NOMO-1 (cell line): ENCODE data around the gene RBM34.
"Not testable (repeated sequence)": the region's sequence is repeated elsewhere in the genome, so short reads cannot be mapped to it uniquely, and the experiment has no call there.

Source experiments
- DNase-seq, 2 experiments: peaks; one replicate each; lab custom pipeline; 2025; ENCODE audit not compliant: unreplicated experiment in 2 of 2; lab: John Stamatoyannopoulos, UW

The RBM34 gene

DNA sequence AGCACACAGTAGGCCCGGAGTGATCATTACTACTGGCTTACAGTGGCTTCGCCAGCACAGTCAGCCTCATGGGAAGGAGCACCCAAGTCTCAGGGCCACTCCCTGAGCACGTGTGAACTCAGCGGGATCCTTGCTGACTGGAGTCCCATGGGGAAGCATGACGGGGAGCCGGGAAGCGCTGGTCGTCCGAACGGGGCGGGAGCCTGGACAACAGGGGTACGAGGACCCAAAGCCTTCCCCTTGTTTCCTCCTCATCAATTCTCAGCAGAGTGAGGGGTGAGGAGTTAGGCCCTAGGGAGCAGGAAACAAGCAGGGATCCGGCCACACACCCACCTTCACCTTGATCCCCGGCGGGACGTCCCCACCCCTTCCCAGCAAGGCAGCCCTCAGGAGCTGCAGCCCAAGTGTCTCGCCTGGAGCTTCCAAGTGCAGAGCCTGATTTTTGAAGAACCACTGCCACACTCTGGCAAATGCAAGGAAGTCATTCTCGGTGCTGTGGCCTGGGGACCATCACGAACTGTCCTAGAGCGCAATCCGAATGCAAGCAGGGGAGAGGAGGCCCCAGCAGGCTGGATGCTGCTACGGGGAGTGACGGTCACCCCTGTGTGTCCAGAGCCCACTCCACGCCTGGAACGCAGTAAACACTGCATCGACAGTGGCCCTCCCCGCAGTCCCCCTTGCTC lies 67.9 kb downstream of the RBM34 start:
- DNase-seq, result no peak

GRCh38 chr1:235092415-235092814 lies 68.6 kb downstream of the RBM34 start:
- not testable (repeated sequence) for DNase-seq

- DNase-seq, result not testable (repeated sequence)
Observed at GRCh38 chr1:235092045-235092406, 69.0 kb downstream of the RBM34 start.

DNA sequence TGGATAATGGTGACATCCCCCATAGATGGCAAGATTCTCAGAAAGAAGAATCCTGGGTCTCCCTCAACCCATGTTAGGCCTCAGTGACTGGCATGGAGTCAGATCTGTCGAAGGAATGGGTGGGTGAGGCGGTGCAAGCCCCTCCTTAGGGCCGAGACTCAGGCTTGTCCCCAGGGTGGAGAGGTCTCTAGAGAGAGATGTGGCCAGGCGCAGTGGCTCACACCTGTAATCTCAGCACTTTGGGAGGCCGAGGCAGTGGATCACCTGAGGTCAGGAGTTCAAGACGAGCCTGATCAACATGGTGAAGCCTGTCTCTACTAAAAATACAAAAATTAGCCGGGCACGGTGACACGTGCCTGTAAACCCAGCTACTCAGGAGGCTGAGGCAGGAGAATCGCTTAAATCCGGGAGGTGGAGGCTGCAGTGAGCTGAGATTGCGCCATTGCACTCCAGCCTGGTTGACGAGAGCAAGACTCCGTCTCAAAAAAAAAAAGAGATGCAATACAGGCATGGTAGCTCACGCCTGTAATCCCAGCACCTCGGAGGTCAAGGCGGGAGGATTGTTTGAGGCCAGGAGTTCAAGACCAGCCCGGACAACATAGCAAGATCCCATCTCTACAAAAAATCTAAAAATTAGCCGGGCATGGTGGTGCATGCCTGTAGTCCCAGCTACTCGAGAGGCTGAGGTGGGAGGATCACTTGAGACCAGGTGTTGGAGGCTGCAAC lies 69.6 kb downstream of the RBM34 start:
- DNase-seq, result not testable (repeated sequence)

GRCh38 chr1:235090406-235091069 lies 70.5 kb downstream of the RBM34 start:
- no peak for DNase-seq

DNA sequence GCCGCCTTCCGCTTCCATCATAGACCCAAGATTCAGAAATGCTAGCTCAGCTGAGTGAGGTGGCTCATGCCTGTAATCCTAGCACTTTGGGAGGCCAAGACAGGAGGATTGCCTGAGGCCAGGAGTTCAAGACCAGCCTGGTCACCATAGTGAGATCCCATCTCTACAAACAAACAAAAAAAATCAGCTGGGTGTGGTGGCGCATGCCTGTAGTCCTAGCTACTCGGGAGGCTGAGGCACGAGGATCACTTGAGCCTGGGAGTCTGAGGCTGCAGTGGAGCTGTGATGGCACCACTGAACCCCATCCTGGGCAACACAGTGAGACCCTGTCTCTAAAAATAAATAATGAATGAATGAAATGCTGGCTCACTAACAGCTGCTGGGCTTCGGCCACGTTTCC lies 72.1 kb downstream of the RBM34 start:
- DNase-seq, result no peak

- DNase-seq, result no peak
Observed at GRCh38 chr1:235088430-235088829, 72.6 kb downstream of the RBM34 start.

- DNase-seq, result no peak
Observed at GRCh38 chr1:235087906-235088305, 73.1 kb downstream of the RBM34 start.

DNA sequence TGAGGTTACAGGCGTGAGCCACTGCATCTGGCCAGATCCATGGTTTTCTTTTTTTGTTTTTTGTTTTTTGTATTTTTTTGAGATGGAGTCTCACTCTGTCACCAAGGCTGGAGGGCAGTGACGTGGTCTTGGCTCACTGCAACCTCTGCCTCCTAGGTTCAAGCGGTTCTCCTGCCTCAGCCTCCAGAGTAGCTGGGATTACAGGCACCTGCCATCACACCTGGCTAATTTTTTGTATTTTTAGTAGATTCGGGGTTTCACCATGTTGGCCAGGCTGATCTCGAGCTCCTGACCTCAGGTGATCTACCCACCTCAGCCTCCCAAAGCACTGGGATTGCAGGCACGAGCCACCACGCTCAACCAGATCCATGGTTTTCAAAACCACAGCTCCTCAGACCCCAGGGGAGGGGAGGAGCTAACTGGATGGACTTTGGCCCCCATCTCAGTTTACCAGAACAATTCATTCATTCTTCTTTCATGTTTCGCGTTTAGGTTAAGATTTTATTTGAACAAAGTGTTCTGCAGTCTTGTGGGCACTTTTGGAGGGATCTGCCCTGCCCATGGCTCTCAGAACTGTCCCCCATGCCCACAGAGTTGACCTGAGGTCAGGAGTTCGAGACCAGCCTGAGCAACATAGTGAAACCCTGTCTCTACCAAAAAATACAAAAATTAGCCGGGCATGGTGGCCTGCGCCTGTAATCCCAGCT lies 75.5 kb downstream of the RBM34 start:
- not testable (repeated sequence) for DNase-seq
